Testis (tissue), 2 donors: Measurements from ENCODE around the gene HOXB1.

ENCODE experiments used
- POLR2A ChIP-seq: fragments of 450-650 bp; IDR thresholded peaks from one replicate; pipeline ENCODE4 v1.6.1; 2017; ENCODE audit warnings: antibody characterized with exemption, mild to moderate bottlenecking, moderate library complexity
- TF ChIP-seq, protein P1 (sequence below), 3 experiments: fragments of 450-650 bp in 2 of 3; fragments of 200-600 bp in 1 of 3; sonication (generic) in 1 of 3; IDR thresholded peaks; one replicate each; pipeline ENCODE4 v1.5.1; 2016 to 2019; ENCODE audit warnings: antibody characterized with exemption in 3 of 3, mild to moderate bottlenecking in 2 of 3, moderate library complexity in 1 of 3

DNA sequence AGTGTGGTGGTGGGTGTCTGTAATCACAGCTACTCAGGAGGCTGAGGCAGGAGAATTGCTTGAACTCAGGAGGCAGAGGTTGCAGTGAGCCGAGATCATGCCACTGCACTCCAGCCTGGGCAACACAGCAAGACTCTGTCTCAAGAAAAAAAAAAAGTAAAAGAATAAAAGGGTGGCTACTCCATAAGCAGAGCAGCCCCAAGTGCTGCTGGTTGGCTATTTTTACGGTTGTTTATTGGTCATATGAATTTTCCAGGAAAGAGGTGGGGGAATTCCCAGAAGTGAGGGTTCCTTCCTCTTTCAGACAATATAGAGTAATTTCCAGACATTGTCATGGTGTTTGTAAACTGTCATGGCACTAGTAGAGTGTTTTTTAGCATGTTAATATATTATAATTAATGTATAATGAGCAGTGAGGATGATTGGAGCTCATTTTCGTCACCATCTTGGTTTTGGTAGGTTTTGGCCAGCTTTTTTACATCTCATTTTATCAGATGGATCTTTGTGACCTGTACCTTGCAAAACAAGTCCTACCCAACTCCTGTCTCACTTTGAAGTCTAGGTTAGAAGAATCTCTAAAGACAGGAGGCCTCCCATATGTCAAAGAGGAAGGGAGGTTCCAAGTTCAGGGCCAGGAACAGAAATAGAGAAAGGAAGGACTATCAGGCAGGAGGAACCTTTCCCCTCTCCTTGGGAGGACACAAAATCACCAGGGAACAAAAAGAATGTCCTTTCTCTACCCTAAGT is 39.1 kb downstream of the HOXB1 start:
- TF ChIP-seq, protein P1, sequence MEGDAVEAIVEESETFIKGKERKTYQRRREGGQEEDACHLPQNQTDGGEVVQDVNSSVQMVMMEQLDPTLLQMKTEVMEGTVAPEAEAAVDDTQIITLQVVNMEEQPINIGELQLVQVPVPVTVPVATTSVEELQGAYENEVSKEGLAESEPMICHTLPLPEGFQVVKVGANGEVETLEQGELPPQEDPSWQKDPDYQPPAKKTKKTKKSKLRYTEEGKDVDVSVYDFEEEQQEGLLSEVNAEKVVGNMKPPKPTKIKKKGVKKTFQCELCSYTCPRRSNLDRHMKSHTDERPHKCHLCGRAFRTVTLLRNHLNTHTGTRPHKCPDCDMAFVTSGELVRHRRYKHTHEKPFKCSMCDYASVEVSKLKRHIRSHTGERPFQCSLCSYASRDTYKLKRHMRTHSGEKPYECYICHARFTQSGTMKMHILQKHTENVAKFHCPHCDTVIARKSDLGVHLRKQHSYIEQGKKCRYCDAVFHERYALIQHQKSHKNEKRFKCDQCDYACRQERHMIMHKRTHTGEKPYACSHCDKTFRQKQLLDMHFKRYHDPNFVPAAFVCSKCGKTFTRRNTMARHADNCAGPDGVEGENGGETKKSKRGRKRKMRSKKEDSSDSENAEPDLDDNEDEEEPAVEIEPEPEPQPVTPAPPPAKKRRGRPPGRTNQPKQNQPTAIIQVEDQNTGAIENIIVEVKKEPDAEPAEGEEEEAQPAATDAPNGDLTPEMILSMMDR (IDR thresholded peaks at IDR 0.05): no peak
- TF ChIP-seq POLR2A: no peak
